ENCODE measurements around the gene ESRRA. TPM values are rescaled to one million over a fixed set of nuclear protein-coding genes. Genes with fewer than 3 reads are reported as not detected.
"Not testable (repeated sequence)": the region's sequence is repeated elsewhere in the genome, so short reads cannot be mapped to it uniquely, and the experiment has no call there.

ESRRA gene
- polyA plus RNA-seq, 1 donor (not counting 4 experiments of a cell fraction or from before 2014, with no cell fraction given) = 20.8 TPM

- no peak overlapping the region for H2AFZ ChIP-seq (ENCODE audit: control insufficient read depth, low read length)
- no peak overlapping the region for H3K4me2 ChIP-seq (ENCODE audit: control insufficient read depth, extremely low read depth, insufficient read depth, low read depth, low read length)
- no peak overlapping the region for H3K27ac ChIP-seq (ENCODE audit: control insufficient read depth, insufficient read depth, low read length)
- no peaks in the 10 kb centered on the region for H3K27me3 ChIP-seq (ENCODE audit: control insufficient read depth, extremely low read depth, insufficient read depth, low read length)
- no peaks in the 10 kb centered on the region for H3K9me3 ChIP-seq (ENCODE audit: control insufficient read depth, low read depth, low read length)
- H3K4me1 ChIP-seq (ENCODE audit: control insufficient read depth, extremely low read depth, insufficient read depth, low read length) = peaks cover 33% of the 10 kb centered on the region
- no peaks in the 10 kb centered on the region for H3K9me1 ChIP-seq (ENCODE audit: control insufficient read depth, extremely low read depth, insufficient read depth, low read length)
- peak; percentile 3 to 21 (median 20) for TF ChIP-seq CTCF (optimal IDR thresholded peaks at IDR 0.05 in 1 of 3, IDR thresholded peaks at IDR 0.05 in 1 of 3, conservative IDR thresholded peaks at IDR 0.05 in 1 of 3; ENCODE audit: extremely low read depth in 1 of 3, insufficient read depth in 2 of 3, low read length in 3 of 3)
- TF ChIP-seq EZH2 (IDR thresholded peaks at IDR 0.05; ENCODE audit: low read length) = no peak
- dilution Hi-C loops (cut with MboI; ENCODE audit: extremely low pct_ligation_motif_present, low sequenced_read_pairs) = no loop called here
- H4K20me1 ChIP-seq (ENCODE audit: control insufficient read depth, extremely low read depth, insufficient read depth, low read length) = peaks cover 3% of the 10 kb centered on the region
- peaks cover 22% of the 10 kb centered on the region for H3K79me2 ChIP-seq (ENCODE audit: control insufficient read depth, insufficient read depth, low read length)
- DNase-seq (ENCODE audit: low read depth, low spot score) (no peak), FAIRE-seq (no peak)
- H3K9ac ChIP-seq (ENCODE audit: control insufficient read depth, extremely low read depth, insufficient read depth, low read length) = no peak overlapping the region
- H3K4me3 ChIP-seq (ENCODE audit: control insufficient read depth in 2 of 3, extremely low read depth in 1 of 3, insufficient read depth in 2 of 3, low read depth in 1 of 3, low read length in 3 of 3) = no peak overlapping the region
- peaks cover 13 to 22% of the 10 kb centered on the region in 2 experiments for H3K36me3 ChIP-seq (ENCODE audit: control insufficient read depth in 2 of 2, extremely low read depth in 1 of 2, insufficient read depth in 2 of 2, low read length in 2 of 2)
These were observed 9.0 kb downstream of the ESRRA start for GRCh38 chr11:64314146-64314804.

GRCh38 chr11:64314805-64315561 lies 9.7 kb downstream of the ESRRA start:
- Histone ChIP-seq H3K9me3 (ENCODE audit: control insufficient read depth, low read depth, low read length) (no peaks in the 10 kb centered on the region), H3K36me3 (ENCODE audit: control insufficient read depth in 2 of 2, extremely low read depth in 1 of 2, insufficient read depth in 2 of 2, low read length in 2 of 2) (peaks cover 13 to 26% of the 10 kb centered on the region in 2 experiments), H3K4me3 (ENCODE audit: control insufficient read depth in 2 of 3, extremely low read depth in 1 of 3, insufficient read depth in 2 of 3, low read depth in 1 of 3, low read length in 3 of 3) (no peak overlapping the region), H3K9me1 (ENCODE audit: control insufficient read depth, extremely low read depth, insufficient read depth, low read length) (no peaks in the 10 kb centered on the region), H4K20me1 (ENCODE audit: control insufficient read depth, extremely low read depth, insufficient read depth, low read length) (peaks cover 3% of the 10 kb centered on the region), H2AFZ (ENCODE audit: control insufficient read depth, low read length) (no peak overlapping the region), H3K4me1 (ENCODE audit: control insufficient read depth, extremely low read depth, insufficient read depth, low read length) (peaks cover 37% of the 10 kb centered on the region), H3K4me2 (ENCODE audit: control insufficient read depth, extremely low read depth, insufficient read depth, low read depth, low read length) (no peak overlapping the region), H3K9ac (ENCODE audit: control insufficient read depth, extremely low read depth, insufficient read depth, low read length) (no peak overlapping the region), H3K79me2 (ENCODE audit: control insufficient read depth, insufficient read depth, low read length) (peaks cover 27% of the 10 kb centered on the region), H3K27me3 (ENCODE audit: control insufficient read depth, extremely low read depth, insufficient read depth, low read length) (no peaks in the 10 kb centered on the region), H3K27ac (ENCODE audit: control insufficient read depth, insufficient read depth, low read length) (no peak overlapping the region)
- dilution Hi-C loops (cut with MboI; ENCODE audit: extremely low pct_ligation_motif_present, low sequenced_read_pairs) = no loop called here
- FAIRE-seq = no peak
- no peak for DNase-seq (ENCODE audit: low read depth, low spot score)
- TF ChIP-seq CTCF (optimal IDR thresholded peaks at IDR 0.05 in 1 of 3, IDR thresholded peaks at IDR 0.05 in 1 of 3, conservative IDR thresholded peaks at IDR 0.05 in 1 of 3; ENCODE audit: extremely low read depth in 1 of 3, insufficient read depth in 2 of 3, low read length in 3 of 3) (no peak), EZH2 (IDR thresholded peaks at IDR 0.05; ENCODE audit: low read length) (no peak)

- Histone ChIP-seq H3K4me1 (ENCODE audit: control insufficient read depth, extremely low read depth, insufficient read depth, low read length) (peaks cover 42% of the 10 kb centered on the region), H3K79me2 (ENCODE audit: control insufficient read depth, insufficient read depth, low read length) (peaks cover 32% of the 10 kb centered on the region), H3K4me2 (ENCODE audit: control insufficient read depth, extremely low read depth, insufficient read depth, low read depth, low read length) (peak overlapping the region; percentile 64), H3K4me3 (ENCODE audit: control insufficient read depth in 2 of 3, extremely low read depth in 1 of 3, insufficient read depth in 2 of 3, low read depth in 1 of 3, low read length in 3 of 3) (peak overlapping the region in 2 of 3 experiments; percentile 56 to 73), H3K9ac (ENCODE audit: control insufficient read depth, extremely low read depth, insufficient read depth, low read length) (peak overlapping the region; percentile 90), H3K36me3 (ENCODE audit: control insufficient read depth in 2 of 2, extremely low read depth in 1 of 2, insufficient read depth in 2 of 2, low read length in 2 of 2) (peaks cover 18 to 33% of the 10 kb centered on the region in 2 experiments)
- H3K9me1 ChIP-seq (ENCODE audit: control insufficient read depth, extremely low read depth, insufficient read depth, low read length); H2AFZ ChIP-seq (ENCODE audit: control insufficient read depth, low read length); dilution Hi-C loops (cut with MboI; ENCODE audit: extremely low pct_ligation_motif_present, low sequenced_read_pairs); H3K27me3 ChIP-seq (ENCODE audit: control insufficient read depth, extremely low read depth, insufficient read depth, low read length); FAIRE-seq; H3K9me3 ChIP-seq (ENCODE audit: control insufficient read depth, low read depth, low read length); DNase-seq (ENCODE audit: low read depth, low spot score); H4K20me1 ChIP-seq (ENCODE audit: control insufficient read depth, extremely low read depth, insufficient read depth, low read length); H3K27ac ChIP-seq (ENCODE audit: control insufficient read depth, insufficient read depth, low read length): not testable (repeated sequence)
These were observed 10.6 kb downstream of the ESRRA start for GRCh38 chr11:64315667-64316526.
